Measurements from ENCODE around the gene SLC45A2. TPM values are rescaled to one million over a fixed set of nuclear protein-coding genes. Genes with fewer than 3 reads are reported as not detected.

Gene SLC45A2
- total RNA-seq, 2 donors from 2014 or later = not detected

GRCh38 chr5:33938881-33939280 is 45.6 kb downstream of the SLC45A2 start:
- Mint-ChIP-seq H3K36me3 (ENCODE audit: low read depth) (no peaks in the 10 kb centered on the region), H3K27ac (no peak overlapping the region), H3K4me1 (peaks cover 10% of the 10 kb centered on the region), H3K27me3 (peaks cover 93% of the 10 kb centered on the region), H3K4me3 (no peak overlapping the region)
- DNase-seq (no peak), ATAC-seq (no peak)
- H3K9me3 ChIP-seq (ENCODE audit: control insufficient read depth, low read length, poor library complexity, severe bottlenecking) = no peaks in the 10 kb centered on the region

- peaks cover 10% of the 10 kb centered on the region for H3K4me1 Mint-ChIP-seq
Measured at GRCh38 chr5:33938507-33938796, 46.0 kb downstream of the SLC45A2 start.

GRCh38 chr5:33937707-33938506 is 46.6 kb downstream of the SLC45A2 start:
- Mint-ChIP-seq H3K27ac (no peak overlapping the region), H3K4me1 (peaks cover 10% of the 10 kb centered on the region), H3K36me3 (ENCODE audit: low read depth) (no peaks in the 10 kb centered on the region), H3K27me3 (peaks cover 90% of the 10 kb centered on the region), H3K4me3 (no peak overlapping the region)
- no peaks in the 10 kb centered on the region for H3K9me3 ChIP-seq (ENCODE audit: control insufficient read depth, low read length, poor library complexity, severe bottlenecking)
- ATAC-seq (no peak), DNase-seq (no peak)

More at GRCh38 chr5:33938507-33938796, 46.0 kb downstream of the SLC45A2 start:
- no peak for ATAC-seq
- no peaks in the 10 kb centered on the region for H3K9me3 ChIP-seq (ENCODE audit: control insufficient read depth, low read length, poor library complexity, severe bottlenecking)
- H3K27me3 Mint-ChIP-seq = peaks cover 90% of the 10 kb centered on the region
- DNase-seq = no peak
- H3K4me3 Mint-ChIP-seq = no peak overlapping the region
- H3K27ac Mint-ChIP-seq = no peak overlapping the region
- no peaks in the 10 kb centered on the region for H3K36me3 Mint-ChIP-seq (ENCODE audit: low read depth)

GRCh38 chr5:33937017-33937706 is 47.3 kb downstream of the SLC45A2 start:
- no peaks in the 10 kb centered on the region for H3K9me3 ChIP-seq (ENCODE audit: control insufficient read depth, low read length, poor library complexity, severe bottlenecking)
- Mint-ChIP-seq H3K4me3 (no peak overlapping the region), H3K27ac (no peak overlapping the region), H3K36me3 (ENCODE audit: low read depth) (peaks cover 2% of the 10 kb centered on the region), H3K27me3 (peaks cover 88% of the 10 kb centered on the region), H3K4me1 (peaks cover 10% of the 10 kb centered on the region)
- DNase-seq (no peak), ATAC-seq (no peak)

GRCh38 chr5:33936381-33937016 is 48.0 kb downstream of the SLC45A2 start, which contains the start of gene RXFP3:
TSS of gene RXFP3 (plus strand) at chr5:33936386. CDS start at chr5:33936741, 355 bp downstream.
- no peak within 1 kb of the TSS for H3K27ac Mint-ChIP-seq
- H3K27me3 Mint-ChIP-seq = peaks cover 88% of the 10 kb centered on the region
- peaks cover 6% of the 10 kb centered on the region for H3K36me3 Mint-ChIP-seq (ENCODE audit: low read depth)
- ATAC-seq = no peak
- no peak for DNase-seq
- no peaks in the 10 kb centered on the region for H3K9me3 ChIP-seq (ENCODE audit: control insufficient read depth, low read length, poor library complexity, severe bottlenecking)
- peaks cover 10% of the 10 kb centered on the region for H3K4me1 Mint-ChIP-seq
- no peak within 1 kb of the TSS for H3K4me3 Mint-ChIP-seq

- Mint-ChIP-seq H3K27ac (no peak overlapping the region), H3K27me3 (peaks cover 88% of the 10 kb centered on the region), H3K36me3 (ENCODE audit: low read depth) (peaks cover 6% of the 10 kb centered on the region), H3K4me1 (peaks cover 10% of the 10 kb centered on the region), H3K4me3 (no peak overlapping the region)
- no peaks in the 10 kb centered on the region for H3K9me3 ChIP-seq (ENCODE audit: control insufficient read depth, low read length, poor library complexity, severe bottlenecking)
- DNase-seq (peak in 1 of 3 donors; percentile 33), ATAC-seq (peak; percentile 57)
Measured at GRCh38 chr5:33936004-33936380, 48.5 kb downstream of the SLC45A2 start.

- ATAC-seq (no peak), DNase-seq (no peak)
- Mint-ChIP-seq H3K4me3 (no peak overlapping the region), H3K27ac (no peak overlapping the region), H3K27me3 (peaks cover 73% of the 10 kb centered on the region), H3K4me1 (peaks cover 10% of the 10 kb centered on the region), H3K36me3 (ENCODE audit: low read depth) (peaks cover 6% of the 10 kb centered on the region)
- no peaks in the 10 kb centered on the region for H3K9me3 ChIP-seq (ENCODE audit: control insufficient read depth, low read length, poor library complexity, severe bottlenecking)
Measured at GRCh38 chr5:33934176-33934575, 50.3 kb downstream of the SLC45A2 start.

- ATAC-seq (no peak), DNase-seq (no peak)
- peaks cover 6% of the 10 kb centered on the region for H3K36me3 Mint-ChIP-seq (ENCODE audit: low read depth)
- no peak overlapping the region for H3K4me3 Mint-ChIP-seq
- no peaks in the 10 kb centered on the region for H3K9me3 ChIP-seq (ENCODE audit: control insufficient read depth, low read length, poor library complexity, severe bottlenecking)
- peaks cover 69% of the 10 kb centered on the region for H3K27me3 Mint-ChIP-seq
- no peak overlapping the region for H3K27ac Mint-ChIP-seq
- peaks cover 10% of the 10 kb centered on the region for H3K4me1 Mint-ChIP-seq
Measured at GRCh38 chr5:33933723-33934169, 50.7 kb downstream of the SLC45A2 start.

- Mint-ChIP-seq H3K4me1 (peaks cover 8% of the 10 kb centered on the region), H3K27ac (peak overlapping the region; percentile 60), H3K36me3 (ENCODE audit: low read depth) (peaks cover 6% of the 10 kb centered on the region), H3K4me3 (no peak overlapping the region), H3K27me3 (peaks cover 56% of the 10 kb centered on the region)
- no peak for ATAC-seq
- no peak for DNase-seq
- H3K9me3 ChIP-seq (ENCODE audit: control insufficient read depth, low read length, poor library complexity, severe bottlenecking) = no peaks in the 10 kb centered on the region
Measured at GRCh38 chr5:33931136-33931535, 53.4 kb downstream of the SLC45A2 start.

- no peak for DNase-seq
- no peak overlapping the region for H3K4me3 Mint-ChIP-seq
- H3K9me3 ChIP-seq (ENCODE audit: control insufficient read depth, low read length, poor library complexity, severe bottlenecking) = no peaks in the 10 kb centered on the region
- peaks cover 4% of the 10 kb centered on the region for H3K4me1 Mint-ChIP-seq
- H3K27me3 Mint-ChIP-seq = peaks cover 45% of the 10 kb centered on the region
- no peak for ATAC-seq
- H3K27ac Mint-ChIP-seq = no peak overlapping the region
- H3K36me3 Mint-ChIP-seq (ENCODE audit: low read depth) = peaks cover 6% of the 10 kb centered on the region
Measured at GRCh38 chr5:33929925-33930690, 54.4 kb downstream of the SLC45A2 start.

- H3K9me3 ChIP-seq (ENCODE audit: control insufficient read depth, low read length, poor library complexity, severe bottlenecking) = no peaks in the 10 kb centered on the region
- Mint-ChIP-seq H3K36me3 (ENCODE audit: low read depth) (peaks cover 6% of the 10 kb centered on the region), H3K4me1 (peaks cover 2% of the 10 kb centered on the region), H3K4me3 (no peak overlapping the region), H3K27me3 (peaks cover 37% of the 10 kb centered on the region), H3K27ac (no peak overlapping the region)
- DNase-seq (no peak), ATAC-seq (no peak)
Measured at GRCh38 chr5:33928283-33928682, 56.2 kb downstream of the SLC45A2 start.

- no peaks in the 10 kb centered on the region for H3K9me3 ChIP-seq (ENCODE audit: control insufficient read depth, low read length, poor library complexity, severe bottlenecking)
- Mint-ChIP-seq H3K36me3 (ENCODE audit: low read depth) (peaks cover 8% of the 10 kb centered on the region), H3K4me3 (no peak overlapping the region), H3K27ac (no peak overlapping the region), H3K4me1 (peaks cover 2% of the 10 kb centered on the region), H3K27me3 (peaks cover 36% of the 10 kb centered on the region)
- ATAC-seq (no peak), DNase-seq (no peak)
Measured at GRCh38 chr5:33927685-33928084, 56.8 kb downstream of the SLC45A2 start.

- DNase-seq (no peak), ATAC-seq (no peak)
- no peak overlapping the region for H3K4me3 Mint-ChIP-seq
- peaks cover 2% of the 10 kb centered on the region for H3K4me1 Mint-ChIP-seq
- no peak overlapping the region for H3K27ac Mint-ChIP-seq
- peaks cover 2% of the 10 kb centered on the region for H3K36me3 Mint-ChIP-seq (ENCODE audit: low read depth)
- no peaks in the 10 kb centered on the region for H3K9me3 ChIP-seq (ENCODE audit: control insufficient read depth, low read length, poor library complexity, severe bottlenecking)
- H3K27me3 Mint-ChIP-seq = peaks cover 27% of the 10 kb centered on the region
Measured at GRCh38 chr5:33925278-33925677, 59.2 kb downstream of the SLC45A2 start.
